Osteocyte (in vitro differentiated cells): ENCODE results near the gene TOR2A. TPM values are rescaled to one million over a fixed set of nuclear protein-coding genes. Genes with fewer than 3 reads are reported as not detected.

Source experiments
- DNase-seq: peaks from one replicate; pipeline ENCODE4 v3.0.0; 2021; ENCODE audit warnings: mixed read lengths; ENCODE audit not compliant: unreplicated experiment; ENCODE audit errors: extremely low spot score
- H3K27ac Mint-ChIP-seq: one replicate; pipeline ENCODE4 v1.8.0; 2021; ENCODE audit warnings: mild to moderate bottlenecking, mixed read lengths; ENCODE audit not compliant: unreplicated experiment
- H3K27me3 Mint-ChIP-seq: one replicate; pipeline ENCODE4 v1.8.0; 2021; ENCODE audit warnings: mixed read lengths; ENCODE audit not compliant: unreplicated experiment
- H3K36me3 Mint-ChIP-seq: one replicate; pipeline ENCODE4 v1.8.0; 2021; ENCODE audit warnings: mixed read lengths; ENCODE audit not compliant: unreplicated experiment
- H3K4me1 Mint-ChIP-seq: one replicate; pipeline ENCODE4 v1.8.0; 2021; ENCODE audit warnings: mixed read lengths; ENCODE audit not compliant: unreplicated experiment
- H3K4me3 Mint-ChIP-seq: one replicate; pipeline ENCODE4 v1.8.0; 2021; ENCODE audit warnings: mild to moderate bottlenecking, moderate library complexity, mixed read lengths; ENCODE audit not compliant: unreplicated experiment
- H3K9me3 Mint-ChIP-seq: one replicate; pipeline ENCODE4 v1.8.0; 2021; ENCODE audit warnings: mixed read lengths; ENCODE audit not compliant: unreplicated experiment
- total RNA-seq: library from RNA; stranded (reverse); gene quantifications from 2 replicates; pipeline ENCODE4 v1.2.1, GENCODE V29; 2021
- TF ChIP-seq, protein P1 (sequence below): fragments of 200-600 bp; sonication (generic); IDR thresholded peaks from 2 replicates; pipeline ENCODE4 v1.5.0; 2021; ENCODE audit warnings: antibody characterized with exemption, mild to moderate bottlenecking, moderate library complexity

TOR2A gene
- total RNA-seq, 1 donor from 2014 or later = 9.3 TPM

DNA sequence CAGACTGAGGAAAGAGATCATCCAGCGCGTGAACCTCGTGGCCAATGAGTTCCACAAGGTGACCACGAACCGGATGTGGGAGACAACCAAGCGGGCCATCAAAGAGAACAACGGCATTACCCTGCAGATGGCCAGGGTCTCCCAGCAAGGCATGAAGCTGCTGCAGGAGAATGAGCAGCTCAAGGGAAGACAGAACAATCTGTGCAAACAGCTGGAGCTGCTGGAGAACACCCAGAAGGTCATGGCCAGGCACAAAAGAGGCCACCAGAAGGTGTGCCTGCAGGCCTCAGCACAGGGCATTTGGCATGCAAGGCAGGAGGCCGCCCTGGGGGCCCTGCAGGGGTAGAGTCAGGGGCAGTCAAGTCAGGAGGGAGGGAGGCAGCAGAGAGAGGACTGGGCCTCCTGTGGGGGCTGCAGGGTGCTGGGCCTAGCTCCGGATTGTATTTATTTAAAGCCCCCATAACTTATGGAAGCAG is 23.8 kb downstream of the TOR2A start:
- Mint-ChIP-seq H3K27me3 (no peaks in the 10 kb centered on the region), H3K9me3 (no peaks in the 10 kb centered on the region), H3K4me3 (no peak overlapping the region), H3K4me1 (peaks cover 14% of the 10 kb centered on the region), H3K36me3 (no peaks in the 10 kb centered on the region), H3K27ac (no peak overlapping the region)
- no peak for DNase-seq
- TF ChIP-seq, protein P1, sequence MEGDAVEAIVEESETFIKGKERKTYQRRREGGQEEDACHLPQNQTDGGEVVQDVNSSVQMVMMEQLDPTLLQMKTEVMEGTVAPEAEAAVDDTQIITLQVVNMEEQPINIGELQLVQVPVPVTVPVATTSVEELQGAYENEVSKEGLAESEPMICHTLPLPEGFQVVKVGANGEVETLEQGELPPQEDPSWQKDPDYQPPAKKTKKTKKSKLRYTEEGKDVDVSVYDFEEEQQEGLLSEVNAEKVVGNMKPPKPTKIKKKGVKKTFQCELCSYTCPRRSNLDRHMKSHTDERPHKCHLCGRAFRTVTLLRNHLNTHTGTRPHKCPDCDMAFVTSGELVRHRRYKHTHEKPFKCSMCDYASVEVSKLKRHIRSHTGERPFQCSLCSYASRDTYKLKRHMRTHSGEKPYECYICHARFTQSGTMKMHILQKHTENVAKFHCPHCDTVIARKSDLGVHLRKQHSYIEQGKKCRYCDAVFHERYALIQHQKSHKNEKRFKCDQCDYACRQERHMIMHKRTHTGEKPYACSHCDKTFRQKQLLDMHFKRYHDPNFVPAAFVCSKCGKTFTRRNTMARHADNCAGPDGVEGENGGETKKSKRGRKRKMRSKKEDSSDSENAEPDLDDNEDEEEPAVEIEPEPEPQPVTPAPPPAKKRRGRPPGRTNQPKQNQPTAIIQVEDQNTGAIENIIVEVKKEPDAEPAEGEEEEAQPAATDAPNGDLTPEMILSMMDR = no peak

DNA sequence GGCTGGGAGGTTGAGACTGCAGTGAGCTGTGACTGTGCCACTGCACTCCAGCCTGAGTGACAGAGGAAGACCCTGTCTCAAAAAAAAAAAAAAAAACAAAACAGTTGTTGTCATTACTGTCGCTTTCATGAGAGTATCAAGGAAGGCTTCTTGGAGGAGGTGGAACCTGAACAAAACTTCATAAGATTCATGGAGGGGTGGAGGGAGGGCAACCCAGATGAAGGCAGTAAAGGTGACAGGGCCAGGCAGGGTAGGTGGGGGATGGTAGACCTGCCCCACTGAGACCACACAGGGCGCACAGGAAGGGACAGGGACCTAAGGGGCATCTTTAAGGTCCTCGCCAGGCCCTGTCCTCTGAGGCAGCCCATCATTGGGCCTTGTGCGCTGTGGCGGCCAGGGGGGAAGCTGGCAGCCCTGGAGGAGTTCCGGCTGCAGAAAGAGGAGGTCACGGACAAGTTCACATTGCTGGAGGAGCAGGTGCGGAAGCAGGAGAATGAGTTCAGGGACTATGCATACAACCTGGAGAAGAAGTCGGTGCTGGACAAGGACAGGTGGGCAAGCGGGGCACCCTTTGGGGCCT is 24.8 kb downstream of the TOR2A start:
- H3K4me3 Mint-ChIP-seq = no peak overlapping the region
- H3K36me3 Mint-ChIP-seq = no peaks in the 10 kb centered on the region

DNA sequence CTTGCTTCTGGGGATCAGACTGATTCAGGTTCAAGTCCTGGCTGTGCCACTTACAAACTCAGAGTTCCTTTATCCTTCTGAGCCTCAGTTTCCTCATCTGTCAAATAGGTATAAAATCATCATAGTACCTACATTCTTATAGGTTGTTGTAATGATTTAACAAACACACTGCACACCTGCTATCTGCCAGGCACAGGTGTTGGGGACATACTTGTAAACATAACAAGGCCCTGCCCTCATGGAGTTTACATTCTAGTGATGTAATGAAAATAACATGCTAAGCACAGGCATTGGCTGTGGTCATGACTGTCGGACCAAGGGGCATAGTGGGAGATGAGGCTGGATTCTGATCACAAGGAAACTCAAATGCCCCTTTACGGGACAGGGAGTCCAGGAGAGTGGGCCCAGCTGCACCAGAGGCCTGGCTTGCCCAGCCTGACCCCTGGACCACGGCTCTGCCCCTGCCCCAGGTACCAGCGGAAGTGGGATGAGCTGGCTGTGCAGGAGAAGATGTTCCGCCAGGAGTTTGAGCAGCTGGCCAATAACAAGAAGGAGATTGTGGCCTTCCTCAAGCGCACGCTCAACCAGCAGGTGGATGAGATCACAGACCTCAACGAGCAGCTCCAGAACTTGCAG is 26.0 kb downstream of the TOR2A start:
- no peaks in the 10 kb centered on the region for H3K9me3 Mint-ChIP-seq
- no peak overlapping the region for H3K4me3 Mint-ChIP-seq
- DNase-seq = no peak
- H3K4me1 Mint-ChIP-seq = peaks cover 2% of the 10 kb centered on the region
- H3K27me3 Mint-ChIP-seq = no peaks in the 10 kb centered on the region
- TF ChIP-seq, protein P1 = no peak
- H3K27ac Mint-ChIP-seq = no peak overlapping the region
- no peaks in the 10 kb centered on the region for H3K36me3 Mint-ChIP-seq

More for the DNA sequence above, 24.8 kb downstream of the TOR2A start:
- Mint-ChIP-seq H3K27me3 (no peaks in the 10 kb centered on the region), H3K27ac (no peak overlapping the region), H3K9me3 (no peaks in the 10 kb centered on the region), H3K4me1 (peaks cover 7% of the 10 kb centered on the region)
- TF ChIP-seq, protein P1 = no peak
- no peak for DNase-seq

DNA sequence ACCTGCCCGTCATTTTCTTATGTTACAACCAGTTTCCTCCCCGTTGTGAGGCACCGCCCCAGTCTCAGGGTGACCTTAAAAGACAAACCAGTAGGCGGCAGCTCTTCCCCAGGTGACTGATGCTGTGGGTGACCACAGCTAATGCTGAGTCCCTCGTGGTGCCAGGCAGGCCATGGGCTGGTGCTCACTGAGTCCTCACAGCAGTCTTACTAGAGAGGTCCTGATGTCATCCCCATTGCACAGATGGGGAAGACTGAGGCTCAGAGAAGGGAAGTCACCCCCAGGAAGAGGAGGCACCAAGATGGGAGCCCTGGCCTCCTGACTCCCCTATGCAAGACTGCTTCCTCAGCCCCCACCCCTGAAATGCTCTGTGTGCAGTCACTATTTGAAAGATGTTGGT is 27.3 kb downstream of the TOR2A start:
- Mint-ChIP-seq H3K9me3 (no peaks in the 10 kb centered on the region), H3K36me3 (no peaks in the 10 kb centered on the region), H3K4me1 (peaks cover 2% of the 10 kb centered on the region), H3K27ac (no peak overlapping the region), H3K4me3 (no peak overlapping the region), H3K27me3 (no peaks in the 10 kb centered on the region)
- TF ChIP-seq, protein P1 = no peak
- DNase-seq = no peak

DNA sequence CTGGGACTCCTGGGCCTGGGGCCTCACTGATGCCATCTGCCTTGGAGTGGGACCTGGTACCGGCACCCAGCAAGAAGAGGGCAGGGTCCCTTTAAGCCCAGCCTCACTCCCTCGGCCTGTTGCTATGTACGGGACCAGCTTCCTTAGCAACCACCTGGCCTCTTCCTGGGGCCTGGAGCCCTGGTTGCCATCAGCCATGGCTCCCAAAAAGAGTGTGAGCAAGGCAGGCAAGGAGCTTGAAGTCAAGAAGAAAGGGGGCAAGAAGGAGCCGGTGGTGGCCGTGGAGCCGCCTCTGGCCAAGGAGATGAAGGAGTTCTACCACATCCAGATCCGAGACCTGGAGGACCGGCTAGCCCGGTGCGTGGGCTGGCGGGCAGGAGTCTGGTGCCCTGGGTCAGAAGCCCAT is 28.3 kb downstream of the TOR2A start, which contains the start of gene CFAP157:
TSS of gene CFAP157 (plus strand) at position 153 of the 406 bp plus-strand sequence. CDS start at position 197, 44 bp downstream.
- Mint-ChIP-seq H3K4me1 (peaks cover 2% of the 10 kb centered on the region), H3K9me3 (no peaks in the 10 kb centered on the region), H3K36me3 (no peaks in the 10 kb centered on the region), H3K27ac (no peak within 1 kb of the TSS), H3K27me3 (no peaks in the 10 kb centered on the region), H3K4me3 (no peak within 1 kb of the TSS)
- TF ChIP-seq, protein P1 = no peak
- DNase-seq = no peak
